ENCODE measurements around the gene MTUS2. TPM values are rescaled to one million over a fixed set of nuclear protein-coding genes. Genes with fewer than 3 reads are reported as not detected.

Gene MTUS2
- total and polyA plus RNA-seq, 2 of the 8 experiments (the other 6 are each of a cell fraction or from before 2014, with no cell fraction given) = 0.18 to 0.80 TPM

DNA sequence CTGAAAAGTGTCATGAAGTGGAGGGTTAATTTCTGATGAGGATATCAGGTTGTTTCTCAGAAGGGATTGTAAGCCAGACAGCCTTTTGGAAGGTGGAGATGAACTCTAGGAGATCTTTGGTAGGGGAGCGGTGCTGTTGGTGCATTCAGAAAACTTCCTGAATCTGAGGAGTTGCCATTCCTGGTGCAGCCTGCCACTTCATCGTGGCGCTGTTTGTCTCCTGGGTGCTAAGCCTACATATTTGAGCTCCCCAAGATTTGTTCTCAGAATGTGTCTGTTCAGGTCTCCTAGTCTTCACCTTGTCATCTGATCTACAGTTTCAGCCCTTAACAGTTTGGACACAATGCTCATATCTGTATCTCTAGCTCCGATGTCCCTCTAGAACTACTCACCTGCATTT, 285.6 kb downstream of the MTUS2 start:
- H3K27me3 ChIP-seq (replicated peaks in 1 of 4; ENCODE audit: control insufficient read depth in 3 of 4, extremely low read depth in 1 of 4, insufficient read depth in 3 of 4, low read length in 3 of 4) = no peaks in the 10 kb centered on the region
- 52% methylated on average over 4 of the region's 4 CpGs; no CpG with 5 or more reads in 1 of the 2 experiments for WGBS, 2 experiments (ENCODE audit: extremely low coverage in 1 of 2, insufficient coverage in 1 of 2, insufficient read length in 1 of 2, insufficient replicate concordance in 2 of 2, low coverage in 1 of 2, low lambda C conversion rate in 2 of 2, missing lambda C conversion rate in 1 of 2)
- FAIRE-seq (peak; percentile 95), DNase-seq (ENCODE audit: low read depth in 1 of 2, low spot score in 2 of 2) (peak in 1 of 2 experiments; percentile 48)
- CTCF ChIA-PET (ENCODE audit: partially characterized antibody) = interaction anchor here (0.6 to 1.4 kb wide), 9 partner anchors 9 to 259 kb away, joined by 3 to 9 read pairs (median 3); no protein-coding TSS in a partner anchor
- H2BK5ac ChIP-seq (ENCODE audit: low read depth, low read length) = no peak overlapping the region
- H3K4me1 ChIP-seq (replicated peaks in 1 of 4; ENCODE audit: control insufficient read depth in 3 of 4, insufficient read depth in 4 of 4, low read length in 3 of 4) = no peaks in the 10 kb centered on the region
- H2AK5ac ChIP-seq (ENCODE audit: low read depth, low read length) = no peak overlapping the region
- no peak overlapping the region for H3K18ac ChIP-seq (ENCODE audit: extremely low read depth, low read length)
- H4K8ac ChIP-seq (ENCODE audit: extremely low read depth, insufficient read depth, low read length) = no peak overlapping the region
- no peaks in the 10 kb centered on the region for H3K79me1 ChIP-seq (ENCODE audit: low read depth, low read length)
- H4K91ac ChIP-seq (replicated peaks; ENCODE audit: insufficient read length, low read length) = no peak overlapping the region
- H3K79me2 ChIP-seq (ENCODE audit: control insufficient read depth in 1 of 2, insufficient read depth in 2 of 2, low read length in 2 of 2) = no peaks in the 10 kb centered on the region
- no peaks in the 10 kb centered on the region for H3K36me3 ChIP-seq (ENCODE audit: control insufficient read depth in 2 of 4, insufficient read depth in 4 of 4, low read length in 3 of 4)
- no peak overlapping the region for H2BK12ac ChIP-seq (ENCODE audit: low read depth, low read length)
- H3K23ac ChIP-seq (ENCODE audit: insufficient read length) = no peak overlapping the region
- H2BK15ac ChIP-seq (ENCODE audit: low read length) = no peak overlapping the region
- no peak overlapping the region for H3K4ac ChIP-seq (replicated peaks; ENCODE audit: insufficient read length, low read depth, low read length)
- H3K4me3 ChIP-seq (ENCODE audit: extremely low read depth in 1 of 4, insufficient read depth in 2 of 4, low read depth in 3 of 4, low read length in 4 of 4) = no peak overlapping the region
- no peaks in the 10 kb centered on the region for H4K20me1 ChIP-seq (replicated peaks in 1 of 2; ENCODE audit: control insufficient read depth in 1 of 2, insufficient read depth in 2 of 2, low read length in 2 of 2)
- no peak overlapping the region for H4K5ac ChIP-seq (ENCODE audit: insufficient read length, low read depth, low read length)
- H3K4me2 ChIP-seq (ENCODE audit: insufficient read depth in 1 of 2, low read depth in 2 of 2, low read length in 2 of 2) = no peak overlapping the region
- POLR2A ChIA-PET (ENCODE audit: partially characterized antibody) = no interaction called here
- no peak overlapping the region for H3K27ac ChIP-seq (ENCODE audit: low read depth, low read length)
- H2BK20ac ChIP-seq (ENCODE audit: low read length) = no peak overlapping the region
- H3K56ac ChIP-seq (replicated peaks; ENCODE audit: insufficient read length, low read depth, low read length) = no peak overlapping the region
- H3K9me3 ChIP-seq (ENCODE audit: insufficient read depth in 2 of 2, low read depth in 1 of 2, low read length in 1 of 2) = no peaks in the 10 kb centered on the region
- H3K23me2 ChIP-seq (ENCODE audit: low read depth, low read length) = no peaks in the 10 kb centered on the region
- H3K9ac ChIP-seq (replicated peaks in 1 of 4; ENCODE audit: extremely low read depth in 1 of 4, low read depth in 3 of 4, low read length in 3 of 4) = no peak overlapping the region
- H2AFZ ChIP-seq (ENCODE audit: low read length) = 0 out of 2 replicates have a peak overlapping the region, but pooled peaks have one; percentile 69
- no peak overlapping the region for H3K14ac ChIP-seq (ENCODE audit: insufficient read length)
- H2BK120ac ChIP-seq (replicated peaks; ENCODE audit: low read depth, low read length) = no peak overlapping the region
